GM10266 (cell line): ENCODE measurements around the gene NRP1.

Experiments
- DNase-seq: peaks from one replicate; pipeline ENCODE4 v3.0.0; 2012; ENCODE audit errors: extremely low spot score
- CTCF ChIP-seq: IDR thresholded peaks from 2 replicates; pipeline ENCODE4 v1.5.1; 2012; ENCODE audit warnings: mild to moderate bottlenecking, low read depth; ENCODE audit not compliant: control insufficient read depth, insufficient read depth; ENCODE audit errors: missing control alignments

NRP1 gene

GRCh38 chr10:33349268-33349667 is 14.8 kb upstream of the NRP1 start:
- no peak for TF ChIP-seq CTCF
- no peak for DNase-seq

- no peak for TF ChIP-seq CTCF
- DNase-seq: no peak
Measured at GRCh38 chr10:33347211-33347610, 12.7 kb upstream of the NRP1 start.

- DNase-seq: no peak
- TF ChIP-seq CTCF: no peak
Measured at GRCh38 chr10:33345236-33345635, 10.8 kb upstream of the NRP1 start.

- DNase-seq: no peak
- TF ChIP-seq CTCF: no peak
Measured at GRCh38 chr10:33344676-33345075, 10.2 kb upstream of the NRP1 start.

- no peak for TF ChIP-seq CTCF
Measured at GRCh38 chr10:33341637-33342036, 7.2 kb upstream of the NRP1 start.

DNA sequence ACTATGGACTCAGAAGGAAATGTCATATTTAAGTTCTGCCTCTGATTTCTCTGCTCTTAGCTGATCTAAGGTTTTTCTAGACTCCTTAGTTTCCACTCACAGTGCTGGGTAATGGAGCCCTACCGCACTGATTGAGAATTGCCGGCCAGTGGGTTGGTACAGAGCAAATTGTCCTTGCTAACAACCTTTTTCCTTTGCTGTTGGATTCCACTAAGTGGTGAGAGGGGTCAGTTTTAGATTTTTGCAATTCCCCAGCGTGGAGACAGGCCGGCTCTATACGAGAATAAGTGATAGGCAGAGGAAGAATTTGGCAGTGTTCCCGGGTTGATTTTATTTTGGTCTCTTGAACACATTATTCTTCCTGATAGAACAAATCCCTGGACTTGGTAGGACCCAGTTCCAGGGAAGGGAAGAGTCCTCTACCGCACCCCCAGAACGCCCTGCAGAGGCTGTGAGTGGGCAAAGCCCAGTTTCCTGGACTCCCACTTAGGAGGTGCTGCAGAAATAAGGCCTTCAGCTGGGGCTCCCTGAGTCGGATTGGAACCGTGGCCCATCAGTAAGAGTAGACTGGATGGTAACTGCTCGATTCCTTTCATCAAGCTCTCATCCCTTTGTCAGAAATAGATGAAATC is 3.0 kb upstream of the NRP1 start:
- no peak for TF ChIP-seq CTCF
- no peak for DNase-seq

More at GRCh38 chr10:33341637-33342036, 7.2 kb upstream of the NRP1 start:
- DNase-seq: no peak

DNA sequence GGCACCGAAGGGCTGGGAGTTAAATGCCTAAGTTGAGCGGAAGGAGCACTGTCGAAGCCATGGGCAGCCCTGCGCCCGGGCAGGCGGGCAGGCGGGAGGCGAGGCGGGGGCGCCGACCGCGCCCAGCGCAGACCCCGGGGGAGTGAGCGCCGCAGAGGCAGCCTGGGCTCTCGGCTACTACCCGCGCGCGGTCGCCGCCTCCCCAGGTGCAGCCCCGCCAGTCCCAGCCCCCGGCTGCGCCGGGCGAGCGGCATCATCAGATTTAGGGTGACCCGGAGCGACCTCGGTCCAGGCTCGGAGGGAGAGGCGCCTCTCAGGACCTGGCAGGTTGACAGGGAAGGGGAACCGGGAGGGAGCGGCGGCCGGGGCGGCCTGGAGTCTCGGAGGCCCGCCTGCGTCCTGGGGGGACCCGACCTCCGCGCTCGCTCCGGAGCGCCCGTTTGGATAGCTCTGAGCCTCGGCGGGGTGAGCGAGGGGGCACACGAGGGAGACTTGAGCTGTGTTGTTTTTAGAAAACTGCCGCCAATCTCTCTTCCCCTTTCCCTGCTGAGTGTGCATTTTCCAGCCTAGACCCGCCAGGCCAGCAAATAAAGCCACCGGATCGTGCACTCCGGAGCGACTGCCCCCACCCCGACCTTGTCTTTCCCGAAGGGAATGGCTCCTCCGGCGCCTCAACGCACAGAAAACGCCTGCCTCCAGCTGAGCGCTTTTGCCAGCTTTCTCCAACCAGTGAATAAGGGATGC is 2.3 kb upstream of the NRP1 start:
- TF ChIP-seq CTCF: no peak
- DNase-seq: peak; percentile 36
